Vagina (tissue), 2 donors: ENCODE measurements around the gene CSPG5.

Experiments
- POLR2A ChIP-seq, 2 donors: fragments of 450-650 bp; IDR thresholded peaks; one replicate each; pipeline ENCODE4 v1.6.1; 2017; ENCODE audit warnings: antibody characterized with exemption in 2 of 2, mild to moderate bottlenecking in 2 of 2, moderate library complexity in 2 of 2
- POLR2AphosphoS5 ChIP-seq, 2 donors: sonication (generic); formaldehyde crosslinking; IDR thresholded peaks; one replicate each; pipeline ENCODE4 v1.9.0; 2017; ENCODE audit warnings: antibody characterized with exemption in 2 of 2, mild to moderate bottlenecking in 2 of 2, low read depth in 1 of 2; ENCODE audit not compliant: insufficient read depth in 1 of 2
- TF ChIP-seq, protein P1 (sequence below), 3 experiments: fragments of 450-650 bp in 2 of 3; fragments of 200-600 bp in 1 of 3; sonication (generic) in 1 of 3; IDR thresholded peaks; one replicate each; pipeline ENCODE4 v1.5.1; 2017 to 2019; ENCODE audit warnings: antibody characterized with exemption in 3 of 3, mild to moderate bottlenecking in 2 of 3, moderate library complexity in 2 of 3

- TF ChIP-seq, protein P1, sequence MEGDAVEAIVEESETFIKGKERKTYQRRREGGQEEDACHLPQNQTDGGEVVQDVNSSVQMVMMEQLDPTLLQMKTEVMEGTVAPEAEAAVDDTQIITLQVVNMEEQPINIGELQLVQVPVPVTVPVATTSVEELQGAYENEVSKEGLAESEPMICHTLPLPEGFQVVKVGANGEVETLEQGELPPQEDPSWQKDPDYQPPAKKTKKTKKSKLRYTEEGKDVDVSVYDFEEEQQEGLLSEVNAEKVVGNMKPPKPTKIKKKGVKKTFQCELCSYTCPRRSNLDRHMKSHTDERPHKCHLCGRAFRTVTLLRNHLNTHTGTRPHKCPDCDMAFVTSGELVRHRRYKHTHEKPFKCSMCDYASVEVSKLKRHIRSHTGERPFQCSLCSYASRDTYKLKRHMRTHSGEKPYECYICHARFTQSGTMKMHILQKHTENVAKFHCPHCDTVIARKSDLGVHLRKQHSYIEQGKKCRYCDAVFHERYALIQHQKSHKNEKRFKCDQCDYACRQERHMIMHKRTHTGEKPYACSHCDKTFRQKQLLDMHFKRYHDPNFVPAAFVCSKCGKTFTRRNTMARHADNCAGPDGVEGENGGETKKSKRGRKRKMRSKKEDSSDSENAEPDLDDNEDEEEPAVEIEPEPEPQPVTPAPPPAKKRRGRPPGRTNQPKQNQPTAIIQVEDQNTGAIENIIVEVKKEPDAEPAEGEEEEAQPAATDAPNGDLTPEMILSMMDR (IDR thresholded peaks at IDR 0.05), result no peak
- TF ChIP-seq POLR2AphosphoS5 (IDR thresholded peaks at IDR 0.05; ENCODE audit: insufficient read depth in 1 of 2, low read depth in 1 of 2) (no peak), POLR2A (IDR thresholded peaks at IDR 0.05) (no peak)
These were observed 12.0 kb downstream of the CSPG5 start for GRCh38 chr3:47566667-47567066.
